ENCODE data around the gene MBOAT7. TPM values are rescaled to one million over a fixed set of nuclear protein-coding genes. Genes with fewer than 3 reads are reported as not detected.
"Not testable (repeated sequence)": the region's sequence is repeated elsewhere in the genome, so short reads cannot be mapped to it uniquely, and the experiment has no call there.

MBOAT7 gene
- total and polyA plus RNA-seq, 4 donors, result 10.3 to 31.5 (median 15.0) TPM

DNA sequence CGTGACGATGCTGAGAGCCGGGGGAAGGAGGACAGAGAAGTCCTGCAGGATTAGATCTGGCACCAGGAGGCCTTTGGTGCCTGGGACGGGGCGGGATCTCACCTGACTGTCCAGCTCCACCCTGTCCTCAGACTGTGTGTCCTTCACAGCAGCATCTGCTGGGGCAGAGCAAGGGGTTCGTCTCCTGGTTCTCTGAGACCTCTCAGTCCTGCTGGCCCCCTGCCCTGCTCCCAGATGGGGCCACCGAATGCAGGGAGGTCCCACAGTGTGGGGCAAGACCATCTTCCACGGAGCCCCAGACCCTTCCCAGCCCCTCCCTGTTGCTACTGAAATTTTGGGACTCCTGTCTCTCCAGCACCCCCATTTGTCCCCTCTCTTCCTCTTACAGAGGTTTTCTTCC is 28.9 kb upstream of the MBOAT7 start:
- Histone ChIP-seq H3K9ac (ENCODE audit: low read depth in 1 of 2, low read length in 2 of 2) (no peak overlapping the region), H3K4me1 (ENCODE audit: control insufficient read depth in 4 of 4, insufficient read depth in 4 of 4, low read length in 3 of 4) (no peaks in the 10 kb centered on the region)

DNA sequence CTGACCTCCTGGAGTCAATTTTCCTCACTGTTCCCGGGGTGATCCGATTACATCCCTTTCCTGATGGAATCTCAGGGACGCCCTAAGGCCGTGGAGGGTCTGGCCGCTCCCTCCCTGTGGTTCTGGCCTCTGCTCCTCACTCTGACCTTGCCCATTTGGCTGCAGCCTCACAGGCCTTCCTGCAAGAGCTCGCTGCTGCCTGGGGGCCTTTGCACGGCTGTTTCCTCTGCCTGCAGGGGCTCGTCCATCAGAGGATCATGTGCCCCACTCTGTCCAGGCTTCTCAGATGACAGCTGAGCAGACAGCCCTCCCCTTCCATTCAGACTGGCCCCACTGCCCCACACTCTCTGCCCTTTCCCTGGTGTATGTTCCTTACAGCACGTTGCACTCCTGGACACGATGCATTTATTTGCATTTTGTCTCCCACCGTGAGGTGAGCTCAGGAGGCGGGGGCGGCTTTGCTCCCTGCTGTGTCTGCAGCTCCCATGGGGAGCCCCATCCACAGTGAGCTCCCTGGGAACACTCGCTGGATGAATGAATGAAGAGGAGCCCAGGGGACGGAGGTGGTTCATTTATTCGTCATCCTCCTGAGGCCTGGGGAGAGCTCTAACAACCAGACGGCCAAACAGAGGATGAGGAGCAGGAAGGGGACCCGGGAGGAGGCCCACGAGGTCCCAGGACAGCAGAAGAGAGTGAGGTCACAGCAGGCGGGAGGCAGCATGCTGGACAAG is 28.3 kb upstream of the MBOAT7 start:
- DNase-seq (ENCODE audit: low spot score); H3K9me3 ChIP-seq (ENCODE audit: control insufficient read depth in 4 of 4, low read length in 3 of 4); H3K4me3 ChIP-seq (ENCODE audit: low read depth in 1 of 3, low read length in 3 of 3); H3K4me1 ChIP-seq (ENCODE audit: control insufficient read depth in 4 of 4, insufficient read depth in 4 of 4, low read length in 3 of 4); H3K36me3 ChIP-seq (ENCODE audit: control insufficient read depth in 4 of 4, insufficient read depth in 3 of 4, low read depth in 1 of 4, low read length in 3 of 4); H3K9ac ChIP-seq (ENCODE audit: low read depth in 1 of 2, low read length in 2 of 2); H3K27me3 ChIP-seq (ENCODE audit: control insufficient read depth in 4 of 4, insufficient read depth in 4 of 4, low read length in 3 of 4); H3K27ac ChIP-seq (ENCODE audit: low read depth in 1 of 2, low read length in 2 of 2): not testable (repeated sequence)
- WGBS, result 80% methylated on average over 16 of the region's 20 CpGs

More for the DNA sequence above, 28.9 kb upstream of the MBOAT7 start:
- Histone ChIP-seq H3K9me3 (ENCODE audit: control insufficient read depth in 4 of 4, low read length in 3 of 4) (no peaks in the 10 kb centered on the region), H3K27me3 (ENCODE audit: control insufficient read depth in 4 of 4, insufficient read depth in 4 of 4, low read length in 3 of 4) (no peaks in the 10 kb centered on the region), H3K27ac (ENCODE audit: low read depth in 1 of 2, low read length in 2 of 2) (no peak overlapping the region), H3K4me3 (ENCODE audit: low read depth in 1 of 3, low read length in 3 of 3) (no peak overlapping the region), H3K36me3 (ENCODE audit: control insufficient read depth in 4 of 4, insufficient read depth in 3 of 4, low read depth in 1 of 4, low read length in 3 of 4) (no peaks in the 10 kb centered on the region)
- TF ChIP-seq EGR1 (IDR thresholded peaks at IDR 0.05; ENCODE audit: low read depth in 2 of 2), result no peak
- no peak for TF ChIP-seq HNF4G (IDR thresholded peaks at IDR 0.05)
- no peak for TF ChIP-seq YY1 (IDR thresholded peaks at IDR 0.05)
- WGBS, result 87% methylated on average over 8 of the region's 8 CpGs
- no peak for DNase-seq (ENCODE audit: low spot score)

DNA sequence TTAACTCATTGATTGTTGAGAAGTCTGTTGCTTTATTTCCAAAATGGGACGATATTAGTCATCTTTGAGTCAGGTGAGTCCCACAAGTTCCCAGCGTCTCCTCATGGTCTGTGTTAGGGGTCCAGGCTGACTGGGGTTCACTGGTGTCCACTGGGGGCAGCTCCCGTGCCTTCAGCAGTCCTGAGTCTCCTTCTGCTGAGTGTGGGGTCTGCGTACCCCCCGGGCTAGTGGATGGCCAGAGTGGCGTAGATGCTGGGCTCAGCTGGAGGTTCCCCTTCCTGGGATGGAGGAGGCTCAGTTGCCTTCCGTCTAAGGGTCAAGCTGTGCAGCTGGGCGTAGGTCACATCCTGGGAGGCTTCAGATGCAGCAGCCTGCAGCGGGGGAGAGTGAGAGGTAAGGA is 27.5 kb upstream of the MBOAT7 start:
- H3K27ac ChIP-seq (ENCODE audit: low read depth in 1 of 2, low read length in 2 of 2), result no peak overlapping the region
- DNase-seq (ENCODE audit: low spot score), result no peak
- H3K9ac ChIP-seq (ENCODE audit: low read depth in 1 of 2, low read length in 2 of 2), result no peak overlapping the region
- H3K27me3 ChIP-seq (ENCODE audit: control insufficient read depth in 4 of 4, insufficient read depth in 4 of 4, low read length in 3 of 4), result no peaks in the 10 kb centered on the region
- no peaks in the 10 kb centered on the region for H3K9me3 ChIP-seq (ENCODE audit: control insufficient read depth in 4 of 4, low read length in 3 of 4)
- H3K4me1 ChIP-seq (ENCODE audit: control insufficient read depth in 4 of 4, insufficient read depth in 4 of 4, low read length in 3 of 4), result no peaks in the 10 kb centered on the region
- no peak for TF ChIP-seq NR2F2 (IDR thresholded peaks at IDR 0.05)
- TF ChIP-seq, protein P1, sequence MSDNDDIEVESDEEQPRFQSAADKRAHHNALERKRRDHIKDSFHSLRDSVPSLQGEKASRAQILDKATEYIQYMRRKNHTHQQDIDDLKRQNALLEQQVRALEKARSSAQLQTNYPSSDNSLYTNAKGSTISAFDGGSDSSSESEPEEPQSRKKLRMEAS (IDR thresholded peaks at IDR 0.05), result no peak
- TF ChIP-seq FOXA1 (IDR thresholded peaks at IDR 0.05), result no peak
- TF ChIP-seq, protein P2, sequence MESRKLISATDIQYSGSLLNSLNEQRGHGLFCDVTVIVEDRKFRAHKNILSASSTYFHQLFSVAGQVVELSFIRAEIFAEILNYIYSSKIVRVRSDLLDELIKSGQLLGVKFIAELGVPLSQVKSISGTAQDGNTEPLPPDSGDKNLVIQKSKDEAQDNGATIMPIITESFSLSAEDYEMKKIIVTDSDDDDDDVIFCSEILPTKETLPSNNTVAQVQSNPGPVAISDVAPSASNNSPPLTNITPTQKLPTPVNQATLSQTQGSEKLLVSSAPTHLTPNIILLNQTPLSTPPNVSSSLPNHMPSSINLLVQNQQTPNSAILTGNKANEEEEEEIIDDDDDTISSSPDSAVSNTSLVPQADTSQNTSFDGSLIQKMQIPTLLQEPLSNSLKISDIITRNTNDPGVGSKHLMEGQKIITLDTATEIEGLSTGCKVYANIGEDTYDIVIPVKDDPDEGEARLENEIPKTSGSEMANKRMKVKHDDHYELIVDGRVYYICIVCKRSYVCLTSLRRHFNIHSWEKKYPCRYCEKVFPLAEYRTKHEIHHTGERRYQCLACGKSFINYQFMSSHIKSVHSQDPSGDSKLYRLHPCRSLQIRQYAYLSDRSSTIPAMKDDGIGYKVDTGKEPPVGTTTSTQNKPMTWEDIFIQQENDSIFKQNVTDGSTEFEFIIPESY (IDR thresholded peaks at IDR 0.05), result no peak
- TF ChIP-seq RAD21 (IDR thresholded peaks at IDR 0.05), result no peak
- no peak for TF ChIP-seq GABPA (IDR thresholded peaks at IDR 0.05 in 1 of 2, conservative IDR thresholded peaks at IDR 0.05 in 1 of 2)
- TF ChIP-seq FOXA2 (IDR thresholded peaks at IDR 0.05), result no peak
- no peaks in the 10 kb centered on the region for H3K36me3 ChIP-seq (ENCODE audit: control insufficient read depth in 4 of 4, insufficient read depth in 3 of 4, low read depth in 1 of 4, low read length in 3 of 4)
- WGBS, result 92% methylated on average over 9 of the region's 9 CpGs
- no peak overlapping the region for H3K4me3 ChIP-seq (ENCODE audit: low read depth in 1 of 3, low read length in 3 of 3)

DNA sequence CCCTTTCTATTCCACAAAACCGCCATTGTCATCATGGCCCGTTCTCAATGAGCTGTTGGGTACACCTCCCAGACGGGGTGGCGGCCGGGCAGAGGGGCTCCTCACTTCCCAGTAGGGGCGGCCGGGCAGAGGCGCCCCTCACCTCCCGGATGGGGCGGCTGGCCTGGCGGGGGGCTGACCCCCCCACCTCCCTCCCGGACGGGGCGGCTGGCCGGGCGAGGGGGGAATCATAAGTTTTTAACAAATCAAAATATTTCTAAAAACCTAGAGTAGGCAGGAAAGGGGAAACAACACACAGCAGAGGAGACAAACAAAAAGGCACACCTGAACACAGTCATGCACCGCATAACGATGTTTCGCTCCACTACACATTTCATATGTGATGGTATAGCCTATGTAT is 25.4 kb upstream of the MBOAT7 start:
- not testable (repeated sequence) for DNase-seq (ENCODE audit: low spot score)
- 98% methylated on average over 13 of the region's 19 CpGs for WGBS
- peaks cover 2 to 18% (median 10%) of the 10 kb centered on the region in 4 donors for H3K4me1 ChIP-seq (ENCODE audit: control insufficient read depth in 4 of 4, insufficient read depth in 4 of 4, low read length in 3 of 4)

DNA sequence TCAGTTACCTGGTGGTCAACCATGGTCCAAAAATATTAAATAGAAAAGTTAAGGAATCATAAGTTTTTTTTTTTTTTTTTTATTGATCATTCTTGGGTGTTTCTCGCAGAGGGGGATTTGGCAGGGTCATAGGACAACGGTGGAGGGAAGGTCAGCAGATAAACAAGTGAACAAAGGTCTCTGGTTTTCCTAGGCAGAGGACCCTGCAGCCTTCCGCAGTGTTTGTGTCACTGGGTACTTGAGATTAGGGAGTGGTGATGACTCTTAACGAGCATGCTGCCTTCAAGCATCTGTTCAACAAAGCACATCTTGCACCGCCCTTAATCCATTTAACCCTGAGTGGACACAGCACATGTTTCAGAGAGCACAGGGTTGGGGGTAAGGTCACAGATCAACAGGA is 24.8 kb upstream of the MBOAT7 start:
- not testable (repeated sequence) for H3K4me3 ChIP-seq (ENCODE audit: low read depth in 1 of 3, low read length in 3 of 3); H3K9ac ChIP-seq (ENCODE audit: low read depth in 1 of 2, low read length in 2 of 2); DNase-seq (ENCODE audit: low spot score); H3K27ac ChIP-seq (ENCODE audit: low read depth in 1 of 2, low read length in 2 of 2); H3K27me3 ChIP-seq (ENCODE audit: control insufficient read depth in 4 of 4, insufficient read depth in 4 of 4, low read length in 3 of 4); H3K9me3 ChIP-seq (ENCODE audit: control insufficient read depth in 4 of 4, low read length in 3 of 4); H3K36me3 ChIP-seq (ENCODE audit: control insufficient read depth in 4 of 4, insufficient read depth in 3 of 4, low read depth in 1 of 4, low read length in 3 of 4)
- WGBS, result 42% methylated on average over 5 of the region's 5 CpGs
- peaks cover 6 to 23% (median 15%) of the 10 kb centered on the region in 4 donors for H3K4me1 ChIP-seq (ENCODE audit: control insufficient read depth in 4 of 4, insufficient read depth in 4 of 4, low read length in 3 of 4)

More for the DNA sequence above, 25.4 kb upstream of the MBOAT7 start:
- H3K4me3 ChIP-seq (ENCODE audit: low read depth in 1 of 3, low read length in 3 of 3); H3K9ac ChIP-seq (ENCODE audit: low read depth in 1 of 2, low read length in 2 of 2); H3K9me3 ChIP-seq (ENCODE audit: control insufficient read depth in 4 of 4, low read length in 3 of 4); H3K27ac ChIP-seq (ENCODE audit: low read depth in 1 of 2, low read length in 2 of 2); H3K36me3 ChIP-seq (ENCODE audit: control insufficient read depth in 4 of 4, insufficient read depth in 3 of 4, low read depth in 1 of 4, low read length in 3 of 4); H3K27me3 ChIP-seq (ENCODE audit: control insufficient read depth in 4 of 4, insufficient read depth in 4 of 4, low read length in 3 of 4): not testable (repeated sequence)
